GM12801 (cell line): ENCODE results near the gene ATXN1.

Experiments
- CTCF ChIP-seq: IDR thresholded peaks from one replicate; pipeline ENCODE4 v1.5.1; 2011; ENCODE audit warnings: control low read depth; ENCODE audit not compliant: insufficient read length; ENCODE audit errors: extremely low read depth

Gene ATXN1

GRCh38 chr6:16503241-16503775 lies 258.0 kb downstream of the ATXN1 start:
- TF ChIP-seq CTCF = no peak

GRCh38 chr6:16498957-16499356 lies 262.3 kb downstream of the ATXN1 start:
- no peak for TF ChIP-seq CTCF

GRCh38 chr6:16498237-16498636 lies 263.0 kb downstream of the ATXN1 start:
- no peak for TF ChIP-seq CTCF

- no peak for TF ChIP-seq CTCF
Measured at GRCh38 chr6:16496991-16497801, 264.1 kb downstream of the ATXN1 start.

GRCh38 chr6:16496210-16496609 lies 265.1 kb downstream of the ATXN1 start:
- TF ChIP-seq CTCF = no peak

- no peak for TF ChIP-seq CTCF
Measured at GRCh38 chr6:16494793-16495192, 266.5 kb downstream of the ATXN1 start.

GRCh38 chr6:16493802-16494201 lies 267.5 kb downstream of the ATXN1 start:
- no peak for TF ChIP-seq CTCF
